Measurements from ENCODE around the gene THSD8.

The THSD8 gene

DNA sequence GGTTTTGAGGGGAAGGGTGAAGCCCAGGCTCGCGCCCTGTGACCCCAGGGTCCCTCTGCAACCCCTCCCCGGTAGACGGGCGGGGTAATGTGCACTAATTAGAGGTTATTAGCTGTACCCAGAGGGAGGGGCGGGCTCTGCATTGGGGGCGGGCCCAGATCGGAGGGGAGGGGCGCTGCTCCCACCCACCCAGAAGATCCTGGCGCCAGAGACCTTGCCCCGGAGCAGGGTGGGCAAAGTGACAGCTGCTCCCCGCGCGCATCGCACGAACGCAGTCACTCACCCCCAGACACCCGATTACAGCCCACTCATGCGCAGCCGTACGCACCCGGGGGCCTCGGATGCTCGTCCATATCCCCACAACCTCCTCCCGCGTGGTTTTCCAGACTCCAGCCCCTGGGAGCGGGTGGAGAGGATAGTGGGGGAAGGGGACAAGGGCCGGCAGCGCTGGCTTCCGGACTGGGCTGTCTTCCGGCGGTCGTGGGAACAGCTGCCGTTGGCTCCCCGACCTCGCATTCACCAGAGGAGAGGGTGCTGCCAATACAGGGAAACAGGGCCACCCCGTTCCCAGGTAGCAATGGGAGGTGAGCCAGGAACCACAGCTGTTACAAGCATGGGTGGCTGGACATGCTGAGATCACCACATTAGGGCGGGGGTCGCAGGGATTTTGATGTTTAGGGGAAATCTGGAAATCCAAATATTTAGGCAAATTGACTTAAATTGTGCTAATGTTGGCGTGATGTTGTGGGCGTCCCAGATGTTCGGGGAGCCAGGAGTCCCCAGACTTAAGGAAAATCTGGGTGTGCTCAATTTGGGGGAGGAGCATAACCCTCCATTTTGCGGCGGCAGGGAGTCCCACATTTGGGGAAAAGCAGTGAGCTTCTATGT, 23.6 kb upstream of the THSD8 start (continued):
- TF ChIP-seq, protein P1, sequence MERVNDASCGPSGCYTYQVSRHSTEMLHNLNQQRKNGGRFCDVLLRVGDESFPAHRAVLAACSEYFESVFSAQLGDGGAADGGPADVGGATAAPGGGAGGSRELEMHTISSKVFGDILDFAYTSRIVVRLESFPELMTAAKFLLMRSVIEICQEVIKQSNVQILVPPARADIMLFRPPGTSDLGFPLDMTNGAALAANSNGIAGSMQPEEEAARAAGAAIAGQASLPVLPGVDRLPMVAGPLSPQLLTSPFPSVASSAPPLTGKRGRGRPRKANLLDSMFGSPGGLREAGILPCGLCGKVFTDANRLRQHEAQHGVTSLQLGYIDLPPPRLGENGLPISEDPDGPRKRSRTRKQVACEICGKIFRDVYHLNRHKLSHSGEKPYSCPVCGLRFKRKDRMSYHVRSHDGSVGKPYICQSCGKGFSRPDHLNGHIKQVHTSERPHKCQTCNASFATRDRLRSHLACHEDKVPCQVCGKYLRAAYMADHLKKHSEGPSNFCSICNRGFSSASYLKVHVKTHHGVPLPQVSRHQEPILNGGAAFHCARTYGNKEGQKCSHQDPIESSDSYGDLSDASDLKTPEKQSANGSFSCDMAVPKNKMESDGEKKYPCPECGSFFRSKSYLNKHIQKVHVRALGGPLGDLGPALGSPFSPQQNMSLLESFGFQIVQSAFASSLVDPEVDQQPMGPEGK (tag by site-specific recombination; IDR thresholded peaks at IDR 0.05): 0 out of 2 replicates have a peak, but pooled peaks have one; percentile 26
- TF ChIP-seq KLF16 (tag by site-specific recombination; IDR thresholded peaks at IDR 0.05): peak; percentile 58
- TF ChIP-seq, protein P2, sequence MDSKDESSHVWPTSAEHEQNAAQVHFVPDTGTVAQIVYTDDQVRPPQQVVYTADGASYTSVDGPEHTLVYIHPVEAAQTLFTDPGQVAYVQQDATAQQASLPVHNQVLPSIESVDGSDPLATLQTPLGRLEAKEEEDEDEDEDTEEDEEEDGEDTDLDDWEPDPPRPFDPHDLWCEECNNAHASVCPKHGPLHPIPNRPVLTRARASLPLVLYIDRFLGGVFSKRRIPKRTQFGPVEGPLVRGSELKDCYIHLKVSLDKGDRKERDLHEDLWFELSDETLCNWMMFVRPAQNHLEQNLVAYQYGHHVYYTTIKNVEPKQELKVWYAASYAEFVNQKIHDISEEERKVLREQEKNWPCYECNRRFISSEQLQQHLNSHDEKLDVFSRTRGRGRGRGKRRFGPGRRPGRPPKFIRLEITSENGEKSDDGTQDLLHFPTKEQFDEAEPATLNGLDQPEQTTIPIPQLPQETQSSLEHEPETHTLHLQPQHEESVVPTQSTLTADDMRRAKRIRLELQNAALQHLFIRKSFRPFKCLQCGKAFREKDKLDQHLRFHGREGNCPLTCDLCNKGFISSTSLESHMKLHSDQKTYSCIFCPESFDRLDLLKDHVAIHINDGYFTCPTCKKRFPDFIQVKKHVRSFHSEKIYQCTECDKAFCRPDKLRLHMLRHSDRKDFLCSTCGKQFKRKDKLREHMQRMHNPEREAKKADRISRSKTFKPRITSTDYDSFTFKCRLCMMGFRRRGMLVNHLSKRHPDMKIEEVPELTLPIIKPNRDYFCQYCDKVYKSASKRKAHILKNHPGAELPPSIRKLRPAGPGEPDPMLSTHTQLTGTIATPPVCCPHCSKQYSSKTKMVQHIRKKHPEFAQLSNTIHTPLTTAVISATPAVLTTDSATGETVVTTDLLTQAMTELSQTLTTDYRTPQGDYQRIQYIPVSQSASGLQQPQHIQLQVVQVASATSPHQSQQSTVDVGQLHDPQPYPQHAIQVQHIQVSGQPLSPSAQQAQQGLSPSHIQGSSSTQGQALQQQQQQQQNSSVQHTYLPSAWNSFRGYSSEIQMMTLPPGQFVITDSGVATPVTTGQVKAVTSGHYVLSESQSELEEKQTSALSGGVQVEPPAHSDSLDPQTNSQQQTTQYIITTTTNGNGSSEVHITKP (tag by site-specific recombination; IDR thresholded peaks at IDR 0.05): peak; percentile 98
- TF ChIP-seq GLIS1 (tag by site-specific recombination; IDR thresholded peaks at IDR 0.05): no peak
- TF ChIP-seq ZNF610 (tag by site-specific recombination; IDR thresholded peaks at IDR 0.05; ENCODE audit: borderline replicate concordance): no peak
- TF ChIP-seq ZBTB20 (tag by site-specific recombination; IDR thresholded peaks at IDR 0.05): peak; percentile 65
- TF ChIP-seq ZEB2 (tag by site-specific recombination; IDR thresholded peaks at IDR 0.05): 0 out of 2 replicates have a peak, but pooled peaks have one; percentile 15
- TF ChIP-seq GLIS2 (tag by site-specific recombination; IDR thresholded peaks at IDR 0.05): peak; percentile 18; the same call in 1 of the 2 replicates
- peak; percentile 60 for TF ChIP-seq ZXDB (tag by site-specific recombination; IDR thresholded peaks at IDR 0.05)

DNA sequence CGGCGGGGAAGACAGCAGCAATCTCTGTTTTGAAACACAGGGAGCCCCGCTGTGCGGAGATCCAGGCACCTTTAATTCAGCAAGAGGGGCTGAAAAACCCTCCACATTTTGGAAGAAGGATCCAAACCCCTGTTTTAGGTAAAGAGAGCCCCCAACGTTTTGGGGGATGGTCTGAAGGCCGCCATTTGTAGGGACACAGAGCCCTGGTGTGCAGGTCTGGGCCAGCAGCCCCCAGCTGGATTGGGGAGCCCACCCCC, 23.0 kb upstream of the THSD8 start:
- ChIA-PET CTCF (interaction anchor here (0.7 to 11.4 kb wide), 9 partner anchors 13 to 243 kb away, joined by 3 to 234 read pairs (median 5); partner anchors contain the start of genes JUNB, PRDX2 and THSD8), POLR2A (interaction anchor here (3.3 kb wide), 1 partner anchor 14 kb away, joined by 42 read pairs; the partner anchor contains the start of gene JUNB)
- H3K4me3 ChIP-seq (ENCODE audit: low read depth, low read length): no peak overlapping the region
- TF ChIP-seq, protein P3, sequence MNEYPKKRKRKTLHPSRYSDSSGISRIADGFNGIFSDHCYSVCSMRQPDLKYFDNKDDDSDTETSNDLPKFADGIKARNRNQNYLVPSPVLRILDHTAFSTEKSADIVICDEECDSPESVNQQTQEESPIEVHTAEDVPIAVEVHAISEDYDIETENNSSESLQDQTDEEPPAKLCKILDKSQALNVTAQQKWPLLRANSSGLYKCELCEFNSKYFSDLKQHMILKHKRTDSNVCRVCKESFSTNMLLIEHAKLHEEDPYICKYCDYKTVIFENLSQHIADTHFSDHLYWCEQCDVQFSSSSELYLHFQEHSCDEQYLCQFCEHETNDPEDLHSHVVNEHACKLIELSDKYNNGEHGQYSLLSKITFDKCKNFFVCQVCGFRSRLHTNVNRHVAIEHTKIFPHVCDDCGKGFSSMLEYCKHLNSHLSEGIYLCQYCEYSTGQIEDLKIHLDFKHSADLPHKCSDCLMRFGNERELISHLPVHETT (tag by site-specific recombination; IDR thresholded peaks at IDR 0.05): no peak
- TF ChIP-seq, protein P2 (tag by site-specific recombination; IDR thresholded peaks at IDR 0.05): peak; percentile 89
- no peaks in the 10 kb centered on the region for H3K36me3 ChIP-seq (ENCODE audit: control insufficient read depth in 2 of 2, insufficient read depth in 1 of 2, low read length in 2 of 2)
- no peaks in the 10 kb centered on the region for H3K9me3 ChIP-seq (ENCODE audit: control insufficient read depth, insufficient read depth, low read depth, low read length)
- no peak overlapping the region for H3K27ac ChIP-seq (ENCODE audit: extremely low read depth, low read depth, low read length)
- H3K4me1 ChIP-seq (ENCODE audit: control insufficient read depth, insufficient read depth, low read length): peaks cover 6% of the 10 kb centered on the region; the same call in 1 of the 2 replicates
